ENCODE measurements around the gene CDKN2C. TPM values are rescaled to one million over a fixed set of nuclear protein-coding genes. Genes with fewer than 3 reads are reported as not detected.

The CDKN2C gene
- total RNA-seq, 4 donors from 2014 or later = 9.9 to 13.0 (median 11.1) TPM

- H3K4me3 ChIP-seq = peak overlapping the region; percentile 86
- WGBS = 7% methylated on average over 13 of the region's 42 CpGs
- no peaks in the 10 kb centered on the region for H3K9me3 ChIP-seq
- TF ChIP-seq POLR2A (IDR thresholded peaks at IDR 0.05) (no peak), POLR2AphosphoS5 (IDR thresholded peaks at IDR 0.05) (no peak), EP300 (IDR thresholded peaks at IDR 0.05) (no peak)
- TF ChIP-seq, protein P1, sequence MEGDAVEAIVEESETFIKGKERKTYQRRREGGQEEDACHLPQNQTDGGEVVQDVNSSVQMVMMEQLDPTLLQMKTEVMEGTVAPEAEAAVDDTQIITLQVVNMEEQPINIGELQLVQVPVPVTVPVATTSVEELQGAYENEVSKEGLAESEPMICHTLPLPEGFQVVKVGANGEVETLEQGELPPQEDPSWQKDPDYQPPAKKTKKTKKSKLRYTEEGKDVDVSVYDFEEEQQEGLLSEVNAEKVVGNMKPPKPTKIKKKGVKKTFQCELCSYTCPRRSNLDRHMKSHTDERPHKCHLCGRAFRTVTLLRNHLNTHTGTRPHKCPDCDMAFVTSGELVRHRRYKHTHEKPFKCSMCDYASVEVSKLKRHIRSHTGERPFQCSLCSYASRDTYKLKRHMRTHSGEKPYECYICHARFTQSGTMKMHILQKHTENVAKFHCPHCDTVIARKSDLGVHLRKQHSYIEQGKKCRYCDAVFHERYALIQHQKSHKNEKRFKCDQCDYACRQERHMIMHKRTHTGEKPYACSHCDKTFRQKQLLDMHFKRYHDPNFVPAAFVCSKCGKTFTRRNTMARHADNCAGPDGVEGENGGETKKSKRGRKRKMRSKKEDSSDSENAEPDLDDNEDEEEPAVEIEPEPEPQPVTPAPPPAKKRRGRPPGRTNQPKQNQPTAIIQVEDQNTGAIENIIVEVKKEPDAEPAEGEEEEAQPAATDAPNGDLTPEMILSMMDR (IDR thresholded peaks at IDR 0.05) = no peak
- H3K27me3 ChIP-seq = no peaks in the 10 kb centered on the region
- DNase-seq (ENCODE audit: low spot score in 2 of 2) = peak in 1 of 2 donors; percentile 70
- peak overlapping the region; percentile 91 for H3K27ac ChIP-seq
- H3K4me1 ChIP-seq = peaks cover 27% of the 10 kb centered on the region
- H3K36me3 ChIP-seq = no peaks in the 10 kb centered on the region
Observed at GRCh38 chr1:50978144-50978851, 8.3 kb downstream of the CDKN2C start.

DNA sequence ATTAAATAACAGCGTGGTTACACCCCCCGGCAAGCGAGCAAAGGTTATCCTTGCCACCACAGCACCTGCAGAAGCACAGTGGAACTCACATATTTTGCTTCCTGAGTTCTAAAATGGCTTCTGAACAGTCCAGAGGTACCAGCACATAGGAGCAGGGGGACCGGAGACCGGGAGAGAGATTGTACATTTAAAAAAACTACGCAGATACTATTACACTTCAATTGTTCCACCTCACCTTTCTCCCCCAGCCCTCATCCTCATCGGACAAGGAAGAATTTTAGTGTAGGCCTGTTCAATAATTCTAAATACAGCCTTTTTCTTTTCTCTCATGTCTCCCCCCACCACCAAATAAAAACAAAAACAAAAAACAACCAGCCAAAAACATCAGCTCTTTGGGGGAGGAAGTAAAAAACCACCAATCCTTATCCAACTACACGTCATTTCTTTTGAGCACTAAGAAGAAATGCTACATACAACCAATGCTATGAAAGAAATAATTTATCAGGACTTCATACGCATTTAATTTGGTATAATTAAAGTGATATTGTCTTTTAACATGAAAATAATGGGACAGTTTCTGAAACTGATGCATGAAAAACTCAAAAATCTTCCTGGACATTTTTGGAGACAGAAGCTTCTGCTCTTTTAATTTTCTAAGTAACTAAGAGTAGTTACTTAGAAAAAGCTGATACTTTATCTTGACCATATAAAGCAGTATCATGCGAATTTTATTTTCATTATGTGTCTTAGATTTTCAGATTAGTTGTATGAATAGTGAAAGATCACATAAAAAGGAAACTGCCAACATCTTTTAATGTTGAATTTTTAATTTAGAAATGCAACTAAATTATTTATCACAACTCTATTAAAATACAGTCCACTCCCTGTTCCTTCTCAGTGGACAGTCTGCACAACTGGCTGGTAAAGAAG is 9.1 kb downstream of the CDKN2C start:
- peak overlapping the region; percentile 91 for H3K27ac ChIP-seq
- no peak for DNase-seq (ENCODE audit: low spot score in 2 of 2)
- peaks cover 19% of the 10 kb centered on the region for H3K4me1 ChIP-seq
- H3K36me3 ChIP-seq = no peaks in the 10 kb centered on the region
- H3K9me3 ChIP-seq = no peaks in the 10 kb centered on the region
- H3K4me3 ChIP-seq = peak overlapping the region; percentile 86
- TF ChIP-seq, protein P1 (IDR thresholded peaks at IDR 0.05) = no peak
- no peak for TF ChIP-seq POLR2A (IDR thresholded peaks at IDR 0.05)
- TF ChIP-seq EP300 (IDR thresholded peaks at IDR 0.05) = no peak
- TF ChIP-seq POLR2AphosphoS5 (IDR thresholded peaks at IDR 0.05) = no peak
- no peaks in the 10 kb centered on the region for H3K27me3 ChIP-seq
- 18% methylated on average over 10 of the region's 10 CpGs for WGBS

DNA sequence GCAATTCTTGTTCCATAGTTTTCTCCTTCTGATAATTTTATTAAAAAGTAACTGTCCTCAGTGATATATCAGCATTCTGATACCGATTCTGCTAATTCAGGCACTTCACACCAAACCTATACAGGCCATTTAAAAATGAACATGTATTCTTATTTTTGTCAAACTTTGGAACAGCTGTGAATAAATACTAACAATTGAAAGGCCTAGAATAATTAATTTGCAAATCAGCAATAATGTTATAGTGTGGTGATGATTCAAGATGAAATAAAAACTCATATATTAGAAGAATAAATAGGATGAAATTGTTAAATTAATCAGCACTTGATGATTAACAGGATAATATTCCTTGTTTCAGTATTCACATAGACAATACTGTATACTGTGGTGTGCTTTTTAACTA is 9.9 kb downstream of the CDKN2C start:
- Histone ChIP-seq H3K4me3 (no peak overlapping the region), H3K36me3 (no peaks in the 10 kb centered on the region), H3K27ac (no peak overlapping the region), H3K9me3 (no peaks in the 10 kb centered on the region), H3K27me3 (no peaks in the 10 kb centered on the region), H3K4me1 (peaks cover 17% of the 10 kb centered on the region)
- TF ChIP-seq, protein P1 (IDR thresholded peaks at IDR 0.05) = no peak
- TF ChIP-seq POLR2AphosphoS5 (IDR thresholded peaks at IDR 0.05) = no peak
- no peak for TF ChIP-seq POLR2A (IDR thresholded peaks at IDR 0.05)
- no peak for TF ChIP-seq EP300 (IDR thresholded peaks at IDR 0.05)
- DNase-seq (ENCODE audit: low spot score in 2 of 2) = no peak
- WGBS = 71% methylated on average over 1 of the region's 1 CpG

DNA sequence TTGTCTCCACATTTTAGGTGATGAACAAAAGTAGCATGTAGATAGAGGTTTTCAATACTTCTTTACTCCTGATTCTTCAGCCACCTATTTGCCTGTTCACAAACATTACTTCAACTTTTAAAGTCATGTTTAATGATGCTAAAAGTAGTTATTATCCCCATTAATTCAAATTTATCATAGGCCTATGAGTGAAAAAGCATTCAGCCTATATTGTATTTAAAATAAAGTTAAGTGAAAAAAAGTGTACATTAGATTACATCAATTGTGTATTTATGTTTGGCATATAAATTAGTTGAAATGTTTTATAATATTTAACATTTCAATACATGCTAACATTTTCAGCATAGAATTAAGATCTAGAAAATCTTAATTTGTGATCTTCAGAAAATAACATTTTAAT is 10.5 kb downstream of the CDKN2C start:
- H3K27me3 ChIP-seq = no peaks in the 10 kb centered on the region
- H3K27ac ChIP-seq = no peak overlapping the region
- TF ChIP-seq POLR2AphosphoS5 (IDR thresholded peaks at IDR 0.05) (no peak), POLR2A (IDR thresholded peaks at IDR 0.05) (no peak), EP300 (IDR thresholded peaks at IDR 0.05) (no peak)
- TF ChIP-seq, protein P1 (IDR thresholded peaks at IDR 0.05) = no peak
- no peak overlapping the region for H3K4me3 ChIP-seq
- no peaks in the 10 kb centered on the region for H3K36me3 ChIP-seq
- DNase-seq (ENCODE audit: low spot score in 2 of 2) = no peak
- H3K4me1 ChIP-seq = peaks cover 17% of the 10 kb centered on the region
- no peaks in the 10 kb centered on the region for H3K9me3 ChIP-seq

GRCh38 chr1:50981741-50982140 is 11.7 kb downstream of the CDKN2C start:
- H3K4me3 ChIP-seq = no peak overlapping the region
- H3K27ac ChIP-seq = no peak overlapping the region
- no peak for DNase-seq (ENCODE audit: low spot score in 2 of 2)
- H3K27me3 ChIP-seq = no peaks in the 10 kb centered on the region
- WGBS = 44% methylated on average over 1 of the region's 1 CpG
- H3K4me1 ChIP-seq = peaks cover 10% of the 10 kb centered on the region
- TF ChIP-seq EP300 (IDR thresholded peaks at IDR 0.05) = no peak
- TF ChIP-seq, protein P1 (IDR thresholded peaks at IDR 0.05) = no peak
- no peak for TF ChIP-seq POLR2A (IDR thresholded peaks at IDR 0.05)
- no peak for TF ChIP-seq POLR2AphosphoS5 (IDR thresholded peaks at IDR 0.05)
- H3K9me3 ChIP-seq = no peaks in the 10 kb centered on the region
- H3K36me3 ChIP-seq = no peaks in the 10 kb centered on the region

Data from suprapubic skin (tissue), 4 donors.